GM19455 (cell line): ENCODE measurements around the gene NKRF.
A peak's percentile ranks its signal among the peaks of the same experiment; 100 is the strongest.

Experiments used
- ATAC-seq: cut with Tn5 transposase; IDR thresholded peaks from one replicate; pipeline ENCODE4 v1.9.1; 2021; ENCODE audit not compliant: unreplicated experiment

Gene NKRF

DNA sequence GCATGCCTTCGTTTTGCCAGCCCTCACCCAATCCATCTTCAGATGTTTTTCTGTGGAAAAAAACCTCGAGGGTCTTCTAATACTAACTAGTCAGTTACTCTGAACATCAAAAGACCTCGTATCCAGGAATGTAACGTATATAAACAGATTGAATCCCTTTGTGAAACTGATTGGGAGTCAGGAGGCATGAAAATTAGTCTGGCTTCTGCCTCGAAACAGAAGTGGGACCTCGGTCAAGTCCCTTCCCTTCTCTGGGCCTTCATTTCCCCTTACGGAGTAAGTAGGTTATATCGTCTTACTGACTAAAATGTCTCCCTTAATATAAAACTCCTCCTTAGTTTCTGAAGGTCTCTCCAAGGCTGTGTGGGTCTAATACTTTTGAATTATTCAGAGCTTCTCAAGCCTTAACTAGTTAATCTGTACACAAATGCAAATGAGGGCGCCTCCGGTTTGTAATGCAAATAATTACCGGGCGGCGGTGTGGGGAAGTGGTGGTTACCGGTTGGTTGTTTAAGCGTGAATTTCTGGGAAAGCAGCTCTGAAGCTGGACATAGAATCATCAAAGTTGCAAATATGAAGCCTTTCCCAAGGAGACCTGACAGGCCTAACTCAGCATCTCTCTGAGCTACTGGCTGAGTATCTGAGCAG lies 11.4 kb upstream of the NKRF start:
- no peak for ATAC-seq

DNA sequence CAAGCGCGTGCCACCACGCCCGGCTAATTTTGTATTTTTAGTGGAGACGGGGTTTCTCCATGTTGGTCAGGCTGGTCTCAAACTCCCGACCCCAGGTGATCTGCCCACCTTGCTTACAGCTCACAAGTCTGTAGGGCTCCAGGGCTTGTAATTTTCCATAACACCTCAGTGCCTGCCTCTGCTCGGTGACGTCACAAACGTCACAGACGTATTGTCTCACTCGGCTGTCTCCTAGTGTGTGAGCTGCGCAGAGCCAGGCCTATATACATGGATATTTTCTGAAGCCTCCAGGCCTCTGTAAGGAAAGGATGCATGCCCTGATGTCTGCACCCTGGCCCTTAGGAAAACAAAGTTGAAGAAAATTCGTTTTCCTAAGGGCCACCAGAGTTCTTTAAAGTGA lies 8.6 kb upstream of the NKRF start:
- ATAC-seq = no peak

DNA sequence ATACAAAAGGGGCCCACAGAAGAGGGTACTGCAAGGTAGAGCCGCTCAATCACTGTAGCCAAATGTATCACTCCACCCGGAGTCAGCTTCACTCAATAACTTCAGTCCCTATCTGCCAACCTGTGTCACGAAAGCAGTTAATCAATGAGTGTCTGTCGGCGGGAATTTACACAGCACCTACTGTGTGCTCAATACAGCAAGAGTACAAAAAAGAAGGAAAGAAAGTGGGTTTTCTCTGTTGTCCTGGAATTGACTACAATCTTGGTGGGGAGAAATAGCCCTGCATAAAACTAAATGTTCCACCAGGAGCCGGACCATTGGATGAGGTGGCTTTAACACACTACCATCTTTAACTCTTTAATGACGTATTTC lies 780 bp upstream of the NKRF start:
- ATAC-seq = no peak

- ATAC-seq = peak; percentile 27
Measured at GRCh38 chrX:119605464-119606279, 552 bp downstream of the NKRF start.

DNA sequence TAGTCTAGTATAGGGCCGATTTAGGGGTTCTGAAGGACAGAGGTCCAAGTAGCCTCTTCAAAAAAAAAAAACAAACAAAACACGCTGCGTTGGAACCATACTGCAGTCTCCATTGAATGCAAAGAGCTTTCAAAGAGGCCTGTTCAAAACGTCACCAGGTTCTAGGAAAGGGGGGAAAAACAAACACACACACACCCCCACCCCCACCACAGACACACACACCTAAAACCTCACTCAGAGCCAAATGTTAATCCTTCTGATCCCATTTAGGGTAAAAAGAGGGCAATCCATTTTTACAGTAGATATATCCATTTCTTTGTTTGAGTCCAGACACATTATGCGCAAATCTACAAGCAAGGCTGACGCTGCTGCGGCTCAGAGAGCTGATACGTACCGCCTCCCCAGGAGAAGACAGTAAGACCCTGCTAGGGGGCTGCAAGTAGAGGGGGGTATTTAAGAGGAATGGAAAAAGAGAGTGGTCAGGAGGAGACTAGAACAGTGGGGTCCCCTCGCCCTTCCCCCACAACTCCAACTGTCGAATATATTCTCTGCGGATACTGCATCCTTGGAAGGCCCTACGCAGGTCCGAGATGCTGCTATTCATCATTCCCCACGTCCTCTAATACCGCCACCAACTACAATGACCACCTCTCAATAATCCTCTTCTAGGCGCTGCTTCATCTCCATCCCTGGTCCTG lies 1.3 kb downstream of the NKRF start:
- ATAC-seq = no peak

DNA sequence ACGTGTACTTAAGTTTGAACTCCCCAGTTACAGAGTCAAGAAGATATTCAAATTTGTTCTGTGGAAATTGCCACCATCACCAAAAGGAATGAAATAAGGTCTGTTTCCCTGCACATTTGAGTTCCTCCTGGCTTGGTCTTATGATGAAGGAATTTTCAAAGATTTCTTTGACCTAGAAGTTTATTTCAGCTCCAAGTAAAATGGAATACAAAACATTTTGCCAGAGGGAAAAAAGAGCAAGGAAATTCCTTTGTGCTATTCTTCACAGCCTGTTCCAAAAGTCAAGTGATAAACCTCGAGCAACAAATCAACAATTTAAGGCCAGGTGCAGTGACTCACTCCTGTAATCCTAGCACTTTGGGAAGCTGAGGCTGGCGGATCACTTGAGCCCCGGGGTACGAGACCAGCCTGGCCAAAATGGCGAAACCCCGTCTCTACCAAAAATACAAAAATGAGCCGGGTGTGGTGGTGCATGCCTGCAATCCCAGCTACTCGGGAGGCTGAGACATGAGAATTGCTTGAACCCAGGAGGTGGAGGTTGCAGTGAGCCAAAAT lies 3.4 kb downstream of the NKRF start:
- no peak for ATAC-seq

DNA sequence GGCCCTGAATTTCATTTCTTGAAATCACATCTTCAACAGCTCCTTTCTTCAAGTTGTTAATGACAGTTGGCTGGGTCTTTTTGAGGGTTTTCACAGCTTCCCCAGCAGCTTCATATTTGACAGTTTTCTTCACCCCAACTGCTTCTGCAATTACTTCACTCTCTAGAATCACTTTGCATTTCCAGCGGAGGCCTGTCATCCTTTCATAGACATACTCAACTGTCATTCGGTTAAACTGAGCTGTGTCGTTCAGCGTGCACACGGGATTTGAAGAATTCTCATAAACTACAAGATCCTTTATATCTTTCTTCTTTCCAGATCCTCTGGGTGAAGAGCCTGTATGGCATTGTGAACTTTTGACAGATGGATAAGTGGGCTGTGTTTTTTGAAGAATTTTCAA lies 16.4 kb downstream of the NKRF start:
- ATAC-seq = no peak

DNA sequence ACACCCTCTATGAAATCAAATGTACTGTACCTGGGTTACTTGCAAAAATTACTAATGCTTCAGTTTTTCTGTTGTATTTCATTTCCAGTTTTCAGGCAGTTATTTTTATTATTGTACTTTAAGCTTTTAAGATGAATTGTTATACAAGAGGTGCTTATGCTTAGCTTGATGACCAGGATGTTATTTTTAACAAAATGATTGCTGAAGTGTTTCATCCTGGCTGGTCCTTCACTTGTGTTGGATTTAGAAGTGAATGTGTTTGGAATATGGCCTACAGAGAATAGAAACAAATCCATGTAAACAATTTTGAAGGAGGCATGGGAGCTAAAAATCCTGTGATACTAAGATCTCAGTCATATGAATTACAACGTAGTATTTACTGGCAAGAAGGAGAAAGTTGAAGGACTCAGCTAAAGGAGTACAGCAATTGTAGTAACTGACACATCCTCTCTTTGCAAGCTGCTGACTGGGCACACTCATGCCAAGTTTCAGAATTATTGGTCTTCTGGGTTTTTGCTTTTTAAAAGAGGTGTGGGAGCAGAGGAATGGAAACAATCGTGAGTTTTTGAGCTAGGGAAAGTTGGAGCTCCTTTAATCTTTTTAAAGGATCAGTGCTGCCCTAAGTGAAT lies 22.7 kb downstream of the NKRF start:
- ATAC-seq = no peak

GRCh38 chrX:119579414-119579813 lies 26.8 kb downstream of the NKRF start:
- ATAC-seq = no peak

- ATAC-seq = peak; percentile 85
Measured at GRCh38 chrX:119574394-119575266, 31.6 kb downstream of the NKRF start, which contains the start of gene UBE2A. Gene UBE2A, plus strand, starts transcription at chrX:119574563. Its CDS starts 149 bp downstream, at chrX:119574712.

- peak; percentile 71 for ATAC-seq
Measured at GRCh38 chrX:119573840-119574393, 32.3 kb downstream of the NKRF start.

GRCh38 chrX:119573222-119573621 lies 33.0 kb downstream of the NKRF start:
- ATAC-seq = no peak

- no peak for ATAC-seq
Measured at GRCh38 chrX:119570351-119570835, 35.8 kb downstream of the NKRF start.

- ATAC-seq = no peak
Measured at GRCh38 chrX:119565107-119565663, 41.0 kb downstream of the NKRF start, which contains the start of gene STEEP1. Gene STEEP1, minus strand, starts transcription at chrX:119565409. Its CDS starts 54 bp downstream, at chrX:119565355.

DNA sequence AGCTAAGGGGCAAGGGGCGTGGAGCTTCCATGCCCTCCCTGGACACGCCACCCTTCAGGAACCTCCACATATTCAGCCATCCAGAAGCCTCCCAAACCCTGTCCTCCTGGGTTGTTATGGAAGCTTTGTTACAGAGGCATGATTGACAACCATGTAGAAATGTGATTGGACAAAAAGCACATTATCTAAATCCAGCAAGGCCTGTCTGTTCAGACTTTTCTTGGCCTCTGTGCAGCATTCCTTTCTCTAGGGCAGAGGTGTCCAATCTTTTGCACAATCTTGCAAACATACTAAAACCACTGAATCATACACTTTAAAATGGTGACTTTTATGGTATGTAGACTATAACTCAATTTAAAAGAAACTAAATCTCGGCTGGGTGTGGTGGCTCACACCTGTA lies 53.7 kb downstream of the NKRF start:
- no peak for ATAC-seq

GRCh38 chrX:119549327-119550016 lies 56.8 kb downstream of the NKRF start:
- no peak for ATAC-seq

DNA sequence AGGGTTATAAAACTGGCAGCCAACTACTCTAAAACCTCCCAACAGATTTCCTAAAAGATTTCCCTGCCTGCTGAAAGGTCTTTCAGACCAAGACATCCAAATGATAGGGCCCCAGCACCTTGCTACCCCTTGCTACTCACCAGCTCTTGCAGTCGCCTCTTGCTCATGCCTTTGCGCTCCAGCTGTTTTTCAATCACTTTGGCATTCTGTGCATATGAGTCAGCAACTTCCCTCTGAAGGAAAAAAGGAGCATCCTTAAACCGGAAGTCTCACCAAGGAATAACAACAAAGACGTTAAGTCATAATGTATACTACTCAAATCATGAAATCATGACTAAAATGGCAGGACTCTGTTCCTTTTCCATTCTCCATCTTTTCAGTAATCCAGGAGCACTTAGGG lies 65.0 kb downstream of the NKRF start:
- ATAC-seq = no peak

GRCh38 chrX:119539872-119540271 lies 66.4 kb downstream of the NKRF start:
- ATAC-seq = no peak
